Small intestine (tissue), 7 donors: ENCODE measurements around the gene ADRB1. TPM values are rescaled to one million over a fixed set of nuclear protein-coding genes. Genes with fewer than 3 reads are reported as not detected.

ENCODE experiments used
- DNase-seq, 2 donors: peaks; one replicate each; pipeline versions ENCODE4 v3.0.0 to v3.0.0-alpha.2; 2013
- FAIRE-seq: peaks from 2 replicates; lab custom pipeline; 2012; peaks lifted over from hg19 to GRCh38; lab: Jason Lieb, UNC
- H3K27ac ChIP-seq, 3 donors: one replicate each; pipeline ENCODE4 v1.5.1; 2013; ENCODE audit warnings: low read length in 2 of 3, mild to moderate bottlenecking in 2 of 3, control low read depth in 1 of 3, inconsistent platforms in 1 of 3, low read depth in 1 of 3, moderate library complexity in 1 of 3
- H3K27me3 ChIP-seq, 3 donors: one replicate each; pipeline ENCODE4 v1.6.1; 2013; ENCODE audit warnings: low read length in 3 of 3, inconsistent platforms in 1 of 3; ENCODE audit not compliant: control insufficient read depth in 3 of 3, insufficient read depth in 3 of 3
- H3K36me3 ChIP-seq, 3 donors: one replicate each; pipeline ENCODE4 v1.6.1; 2013; ENCODE audit warnings: low read length in 3 of 3, inconsistent platforms in 1 of 3, low read depth in 1 of 3, mild to moderate bottlenecking in 1 of 3, moderate library complexity in 1 of 3; ENCODE audit not compliant: control insufficient read depth in 3 of 3, insufficient read depth in 2 of 3
- H3K4me1 ChIP-seq, 3 donors: one replicate each; pipeline ENCODE4 v1.6.1; 2013; ENCODE audit warnings: low read length in 2 of 3, inconsistent platforms in 1 of 3, low read depth in 1 of 3, mild to moderate bottlenecking in 1 of 3, moderate library complexity in 1 of 3; ENCODE audit not compliant: control insufficient read depth in 3 of 3, insufficient read depth in 2 of 3
- H3K4me3 ChIP-seq, 3 donors: one replicate each; pipeline ENCODE4 v1.5.1; 2013; ENCODE audit warnings: low read length in 3 of 3, control low read depth in 1 of 3, inconsistent platforms in 1 of 3, low read depth in 1 of 3, mild to moderate bottlenecking in 1 of 3, moderate library complexity in 1 of 3
- H3K9me3 ChIP-seq, 2 donors: one replicate each; pipeline ENCODE4 v1.6.1; 2013; ENCODE audit warnings: low read depth in 1 of 2, low read length in 1 of 2; ENCODE audit not compliant: control insufficient read depth in 2 of 2, insufficient read depth in 1 of 2
- WGBS, 3 donors: extraction: QIAGEN DNeasy Blood & Tissue Kit; methylation state at CpG; one replicate each; pipeline ENCODE4 v1.1.7; 2013; 5-methylcytosine and 5-hydroxymethylcytosine counted together
- polyA plus RNA-seq, 4 donors: library from polyadenylated mRNA; stranded (reverse) in 3 of 4; unstranded in 1 of 4; fragments of 200-250 nt in 3 of 4; fragments of 120-200 nt in 1 of 4; gene quantifications; one replicate each; pipeline versions ENCODE4 v1.2.1 to v1.2.3, GENCODE V29; 2013
- donor health status: healthy with polysubstance abuse.
- donor health status: control.
- donor health status: control.
- donor health status: Bipolar disorder and iron deficiency.
- donor health status: healthy.

The ADRB1 gene
- polyA plus RNA-seq, 4 donors: 0.54 to 1.0 (median 0.84) TPM; not detected in 1

- DNase-seq (no peak), FAIRE-seq (no peak)
- Histone ChIP-seq H3K27me3 (no peaks in the 10 kb centered on the region), H3K36me3 (no peaks in the 10 kb centered on the region), H3K9me3 (peaks cover 0 to 5% of the 10 kb centered on the region in 2 donors), H3K4me1 (no peaks in the 10 kb centered on the region), H3K4me3 (no peak overlapping the region), H3K27ac (no peak overlapping the region)
- 64 to 69% (median 68%) methylated on average over 6 of the region's 6 CpGs for WGBS, 3 donors
Observed at GRCh38 chr10:114064151-114065048, 20.7 kb downstream of the ADRB1 start.

DNA sequence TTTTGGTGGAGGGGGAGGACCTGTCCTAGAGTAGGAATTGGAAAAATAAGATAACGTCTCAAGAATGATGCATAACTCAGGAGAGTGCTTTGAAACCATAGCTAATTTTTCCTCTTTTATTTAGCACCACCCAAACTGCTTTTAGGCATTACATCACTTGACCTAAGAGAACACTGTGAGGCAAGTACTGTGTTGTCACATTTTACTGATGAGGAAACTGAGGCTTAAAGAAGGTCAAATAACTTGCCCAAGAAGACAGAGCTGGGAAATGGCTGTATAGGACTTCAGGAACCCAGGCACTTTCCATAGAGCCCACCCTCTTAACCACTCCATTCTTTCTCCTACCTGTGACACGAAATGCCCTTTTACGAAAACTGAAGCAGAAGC lies 21.4 kb downstream of the ADRB1 start:
- 82 to 93% (median 92%) methylated on average over 3 of the region's 3 CpGs for WGBS, 3 donors
- no peak for FAIRE-seq

DNA sequence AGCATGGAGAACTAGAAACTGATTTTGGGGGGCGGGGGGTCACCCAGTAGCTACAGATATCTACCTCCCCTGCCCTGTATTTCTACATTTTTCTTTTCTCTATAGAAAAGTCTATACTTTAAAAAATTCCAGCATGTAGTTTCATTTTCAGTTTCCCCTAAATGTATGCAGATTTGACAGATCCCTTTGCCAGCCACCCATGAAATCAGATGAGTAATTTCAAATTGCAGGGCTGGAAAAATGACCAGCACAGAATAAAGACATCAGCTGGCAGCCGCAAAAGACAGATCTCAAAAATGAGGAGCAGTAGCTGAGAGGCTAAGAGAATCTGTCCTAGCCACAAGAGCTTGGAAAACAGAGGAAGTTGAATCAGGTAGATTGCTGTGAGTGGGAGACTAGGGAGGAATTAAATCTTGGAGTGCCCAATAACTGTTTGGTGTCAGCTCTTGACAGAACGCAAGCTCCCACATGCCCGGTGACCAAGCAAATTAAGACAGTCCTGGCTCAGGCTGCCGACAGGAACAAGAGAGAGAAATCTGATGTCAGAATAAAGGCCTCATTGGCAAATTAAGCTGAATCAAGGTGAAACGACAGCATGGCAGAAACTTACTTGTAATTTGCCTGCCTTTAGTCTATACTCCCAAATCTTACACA lies 24.5 kb downstream of the ADRB1 start:
- Histone ChIP-seq H3K27ac (no peak overlapping the region), H3K36me3 (no peaks in the 10 kb centered on the region), H3K27me3 (no peaks in the 10 kb centered on the region), H3K4me1 (no peaks in the 10 kb centered on the region), H3K4me3 (no peak overlapping the region), H3K9me3 (no peaks in the 10 kb centered on the region)
- 84 to 86% (median 86%) methylated on average over 6 of the region's 6 CpGs for WGBS, 3 donors
- DNase-seq (no peak), FAIRE-seq (no peak)

More for the DNA sequence above, 21.4 kb downstream of the ADRB1 start:
- Histone ChIP-seq H3K27me3 (no peaks in the 10 kb centered on the region), H3K9me3 (peaks cover 0 to under 1% of the 10 kb centered on the region in 2 donors), H3K4me1 (no peaks in the 10 kb centered on the region), H3K27ac (no peak overlapping the region), H3K4me3 (no peak overlapping the region), H3K36me3 (no peaks in the 10 kb centered on the region)
- no peak for DNase-seq

DNA sequence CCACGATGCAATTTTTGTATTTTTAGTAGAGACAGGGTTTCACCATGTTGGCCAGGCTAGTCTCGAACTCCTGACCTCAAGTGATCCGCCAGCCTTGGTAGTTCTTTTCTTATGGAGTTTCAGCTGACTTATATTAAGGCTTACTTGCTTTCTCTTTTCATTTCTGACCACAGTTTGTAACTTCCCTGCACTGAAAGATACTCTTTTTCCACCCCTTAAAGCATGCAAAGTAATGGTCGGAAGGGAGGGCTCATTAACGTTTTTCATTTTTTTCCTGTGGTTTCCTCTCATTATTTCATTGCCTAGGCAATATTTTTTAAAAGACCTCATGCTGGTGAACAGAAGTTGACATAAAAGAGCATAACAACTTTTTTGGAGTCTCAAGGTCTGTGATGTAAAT lies 27.0 kb downstream of the ADRB1 start:
- DNase-seq: no peak
- 68 to 83% (median 72%) methylated on average over 5 of the region's 5 CpGs for WGBS, 3 donors
- FAIRE-seq: no peak
- Histone ChIP-seq H3K36me3 (no peaks in the 10 kb centered on the region), H3K27me3 (no peaks in the 10 kb centered on the region), H3K9me3 (no peaks in the 10 kb centered on the region), H3K4me3 (no peak overlapping the region), H3K4me1 (no peaks in the 10 kb centered on the region), H3K27ac (no peak overlapping the region)

- H3K27me3 ChIP-seq: no peaks in the 10 kb centered on the region
- H3K4me3 ChIP-seq: no peak overlapping the region
- H3K36me3 ChIP-seq: no peaks in the 10 kb centered on the region
- H3K9me3 ChIP-seq: no peaks in the 10 kb centered on the region
- FAIRE-seq: no peak
- H3K27ac ChIP-seq: no peak overlapping the region
- H3K4me1 ChIP-seq: no peaks in the 10 kb centered on the region
- no peak for DNase-seq
- WGBS, 3 donors: 79 to 94% (median 87%) methylated on average over 4 of the region's 4 CpGs
Observed at GRCh38 chr10:114071178-114071577, 27.5 kb downstream of the ADRB1 start.

DNA sequence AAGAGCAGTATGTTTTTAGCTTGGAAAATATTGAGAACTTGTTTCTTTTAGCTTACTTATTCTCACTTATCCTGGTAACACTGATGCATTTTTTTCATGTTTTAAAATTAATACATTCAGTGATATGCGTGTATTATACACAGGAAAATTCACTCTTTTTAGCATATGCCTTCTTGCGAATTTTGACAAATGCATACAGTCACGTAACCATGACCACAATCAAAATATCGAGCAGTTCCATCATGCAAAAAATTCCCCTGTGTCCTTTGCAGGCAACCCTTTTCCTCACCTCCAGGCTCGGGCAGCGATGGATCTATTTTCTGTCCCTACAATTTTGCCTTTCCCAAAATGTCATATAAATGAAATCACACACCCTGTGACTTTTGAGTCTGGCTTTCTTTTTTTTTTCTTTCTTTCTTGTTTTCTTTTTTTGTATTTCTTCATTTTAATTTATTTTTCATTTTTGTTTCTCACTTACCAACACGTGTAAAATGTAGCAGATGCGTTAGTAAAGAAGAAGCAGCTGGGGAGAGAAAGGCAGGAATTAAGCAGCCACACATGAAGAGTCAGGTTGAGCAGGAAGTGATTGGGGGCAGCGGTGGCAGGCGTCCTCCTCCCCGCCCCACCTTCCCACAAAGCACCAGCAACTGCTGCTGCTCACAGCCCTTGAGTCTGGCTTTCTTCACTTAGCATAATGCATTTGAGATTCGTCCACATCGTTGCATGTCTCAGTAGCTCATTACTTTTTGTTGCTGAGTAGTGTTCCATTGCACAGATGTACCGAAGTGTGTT lies 29.9 kb downstream of the ADRB1 start:
- H3K27ac ChIP-seq: no peak overlapping the region
- no peak overlapping the region for H3K4me3 ChIP-seq
- FAIRE-seq (no peak), DNase-seq (peak in 1 of 2 donors; percentile 39)
- no peaks in the 10 kb centered on the region for H3K27me3 ChIP-seq
- no peaks in the 10 kb centered on the region for H3K4me1 ChIP-seq
- peaks cover 0 to 4% of the 10 kb centered on the region in 2 donors for H3K9me3 ChIP-seq
- no peaks in the 10 kb centered on the region for H3K36me3 ChIP-seq
- 65 to 73% (median 70%) methylated on average over 14 of the region's 14 CpGs for WGBS, 3 donors

- H3K4me3 ChIP-seq: no peak overlapping the region
- DNase-seq (no peak), FAIRE-seq (no peak)
- peaks cover 0 to 4% of the 10 kb centered on the region in 2 donors for H3K9me3 ChIP-seq
- H3K36me3 ChIP-seq: no peaks in the 10 kb centered on the region
- H3K4me1 ChIP-seq: peaks cover 0 to 2% (median 0%) of the 10 kb centered on the region in 3 donors
- 92 to 93% (median 93%) methylated on average over 6 of the region's 6 CpGs for WGBS, 3 donors
- no peaks in the 10 kb centered on the region for H3K27me3 ChIP-seq
- H3K27ac ChIP-seq: no peak overlapping the region
Observed at GRCh38 chr10:114075093-114075492, 31.4 kb downstream of the ADRB1 start.

DNA sequence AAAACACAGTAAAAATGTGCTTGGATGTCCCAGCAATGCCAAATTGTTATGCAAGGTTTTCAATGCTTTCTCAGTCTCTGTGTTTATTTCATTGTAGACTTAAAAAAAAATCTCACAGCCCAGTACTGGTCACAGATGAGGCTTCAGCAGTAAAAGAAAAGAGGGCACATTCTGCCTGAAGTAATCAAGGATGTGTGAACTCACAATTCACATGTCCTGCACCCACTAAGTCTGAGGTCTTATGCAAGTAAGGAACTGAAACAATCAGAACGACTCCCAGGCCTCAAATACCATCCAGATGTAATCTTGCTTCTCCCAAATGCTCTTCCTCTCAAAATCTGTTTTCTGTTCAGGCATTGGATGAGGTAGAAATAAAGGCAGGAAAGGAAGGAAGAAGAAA lies 33.7 kb downstream of the ADRB1 start:
- Histone ChIP-seq H3K4me1 (peaks cover 0 to 3% (median 2%) of the 10 kb centered on the region in 3 donors), H3K27me3 (no peaks in the 10 kb centered on the region), H3K27ac (no peak overlapping the region), H3K4me3 (no peak overlapping the region), H3K36me3 (no peaks in the 10 kb centered on the region), H3K9me3 (peaks cover 0 to 4% of the 10 kb centered on the region in 2 donors)
- FAIRE-seq (no peak), DNase-seq (no peak)
- WGBS, 3 donors: 67 to 77% (median 68%) methylated on average over 1 of the region's 1 CpG
